Measurements from ENCODE around the gene GP9.
"Not testable (repeated sequence)": the region's sequence is repeated elsewhere in the genome, so short reads cannot be mapped to it uniquely, and the experiment has no call there.

Gene GP9

GRCh38 chr3:129106866-129107565 lies 46.4 kb downstream of the GP9 start:
- no peak overlapping the region for H3K4me3 ChIP-seq (ENCODE audit: low read depth, low read length)

- no peak overlapping the region for H3K4me3 ChIP-seq (ENCODE audit: low read depth, low read length)
Observed at GRCh38 chr3:129107793-129108192, 47.2 kb downstream of the GP9 start.

DNA sequence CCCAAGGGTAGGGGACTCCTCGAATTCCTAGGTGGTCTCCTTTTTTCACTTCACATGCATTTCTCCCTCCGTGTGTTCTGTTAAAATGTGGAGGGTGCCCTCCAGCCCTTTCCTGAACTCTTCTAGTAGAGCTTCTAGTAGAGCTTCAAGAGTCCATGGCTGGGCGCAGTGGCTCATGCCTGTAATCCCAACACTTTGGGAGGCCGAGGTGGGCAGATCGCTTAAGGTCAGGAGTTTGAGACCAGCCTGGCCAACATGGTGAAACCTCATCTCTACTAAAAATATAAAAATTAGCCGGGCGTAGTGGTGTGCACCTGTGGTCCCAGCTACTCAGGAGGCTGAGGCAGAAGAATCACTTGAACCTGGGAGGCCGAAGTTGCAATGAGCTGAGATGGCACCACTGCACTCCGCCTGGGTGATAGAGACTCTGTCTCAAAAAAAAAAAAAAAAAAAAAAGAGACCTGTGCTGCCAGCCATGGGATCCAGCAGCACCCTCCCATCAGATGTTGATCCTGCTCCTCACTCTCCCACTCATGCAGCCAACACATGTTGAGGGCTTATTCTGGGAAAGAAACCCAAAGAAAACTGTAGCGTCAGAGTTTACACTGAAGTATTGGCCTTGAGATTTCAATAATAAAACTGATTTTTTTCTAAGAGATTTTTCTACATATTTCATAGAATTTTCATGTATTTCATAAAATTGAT lies 50.6 kb downstream of the GP9 start:
- not testable (repeated sequence) for H3K4me3 ChIP-seq (ENCODE audit: low read depth, low read length)
